ENCODE results near the gene NTRK1. TPM values are rescaled to one million over a fixed set of nuclear protein-coding genes. Genes with fewer than 3 reads are reported as not detected.

NTRK1 gene
- total RNA-seq, 1 experiment from 2014 or later = 0.89 TPM

DNA sequence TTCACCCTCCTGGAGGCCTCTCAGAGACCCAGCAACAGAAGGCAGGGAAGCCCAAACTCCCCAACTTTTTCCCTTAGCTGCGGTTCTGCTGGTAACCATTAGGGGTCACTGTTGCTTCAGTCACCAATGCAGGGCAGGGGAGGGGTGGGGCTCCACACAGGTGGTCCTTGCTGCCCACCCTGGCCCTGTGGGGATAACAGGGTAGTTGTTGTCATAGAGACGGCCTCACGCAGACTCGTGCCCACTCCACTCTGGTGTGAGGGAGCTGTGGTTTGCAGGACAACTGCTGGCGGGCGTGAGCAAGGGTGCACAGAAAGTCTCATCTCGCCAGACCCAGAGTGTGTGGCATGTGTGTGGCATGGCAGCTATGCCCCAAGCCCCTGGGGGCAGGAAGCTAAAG, 21.7 kb upstream of the NTRK1 start:
- DNase-seq (ENCODE audit: low read depth, low spot score) (no peak), ATAC-seq (peak; percentile 86)
- no TSS peak for BruUV-seq (replicated peaks)
- ChIA-PET CTCF (interaction anchor here (0.8 to 4.5 kb wide), 14 partner anchors 9 to 150 kb away, joined by 3 to 44 read pairs (median 4); partner anchors contain the start of genes INSRR and NTRK1), POLR2A (interaction anchor here (0.6 kb wide), 1 partner anchor 51 kb away, joined by 3 read pairs; no protein-coding TSS in a partner anchor), RAD21 (ENCODE audit: low non-redundant PET in 1 of 2, low total read pairs in 2 of 2, uncharacterized antibody in 2 of 2, unreplicated experiment in 2 of 2) (interaction anchor here in 1 of 2 experiments (1.4 kb wide), 1 partner anchor 26 kb away, joined by 3 read pairs; no protein-coding TSS in a partner anchor)
- Histone ChIP-seq H3K4me1 (ENCODE audit: control insufficient read depth in 1 of 2, insufficient read depth in 2 of 2, low read length in 2 of 2) (no peaks in the 10 kb centered on the region), H2AFZ (ENCODE audit: low read depth, low read length, poor library complexity, severe bottlenecking) (no peak overlapping the region), H4K20me1 (ENCODE audit: insufficient read depth) (no peaks in the 10 kb centered on the region), H3K9ac (ENCODE audit: low read length) (no peak overlapping the region), H3K4me2 (ENCODE audit: low read length) (no peak overlapping the region), H3K9me2 (ENCODE audit: insufficient read depth) (no peaks in the 10 kb centered on the region), H3K79me2 (ENCODE audit: insufficient read depth, low read length) (no peaks in the 10 kb centered on the region), H3K27me3 (ENCODE audit: insufficient read depth, low read length) (peaks cover 5% of the 10 kb centered on the region; the same call in 1 of the 2 replicates), H3K27ac (ENCODE audit: low read depth, low read length) (no peak overlapping the region), H3K36me3 (ENCODE audit: control insufficient read depth in 1 of 2, insufficient read depth in 2 of 2, low read length in 2 of 2) (no peaks in the 10 kb centered on the region), H3K9me3 (ENCODE audit: control insufficient read depth in 1 of 2, insufficient read depth in 1 of 2, low read depth in 1 of 2, low read length in 2 of 2) (no peaks in the 10 kb centered on the region), H3K4me3 (replicated peaks in 1 of 2; ENCODE audit: low read depth in 1 of 2, low read length in 2 of 2) (no peak overlapping the region)
- intact Hi-C loops (cut with micrococcal nuclease) = loop anchor here (2.0 kb wide), 1 partner anchor 52 kb away; no protein-coding TSS in a partner anchor
- TF ChIP-seq RAD21 (IDR thresholded peaks at IDR 0.05; ENCODE audit: low read depth) (peak; percentile 83), YY1 (IDR thresholded peaks at IDR 0.05; ENCODE audit: extremely low read depth, insufficient replicate concordance, low read depth, low read length) (peak; percentile 33)
- TF ChIP-seq, protein P1, sequence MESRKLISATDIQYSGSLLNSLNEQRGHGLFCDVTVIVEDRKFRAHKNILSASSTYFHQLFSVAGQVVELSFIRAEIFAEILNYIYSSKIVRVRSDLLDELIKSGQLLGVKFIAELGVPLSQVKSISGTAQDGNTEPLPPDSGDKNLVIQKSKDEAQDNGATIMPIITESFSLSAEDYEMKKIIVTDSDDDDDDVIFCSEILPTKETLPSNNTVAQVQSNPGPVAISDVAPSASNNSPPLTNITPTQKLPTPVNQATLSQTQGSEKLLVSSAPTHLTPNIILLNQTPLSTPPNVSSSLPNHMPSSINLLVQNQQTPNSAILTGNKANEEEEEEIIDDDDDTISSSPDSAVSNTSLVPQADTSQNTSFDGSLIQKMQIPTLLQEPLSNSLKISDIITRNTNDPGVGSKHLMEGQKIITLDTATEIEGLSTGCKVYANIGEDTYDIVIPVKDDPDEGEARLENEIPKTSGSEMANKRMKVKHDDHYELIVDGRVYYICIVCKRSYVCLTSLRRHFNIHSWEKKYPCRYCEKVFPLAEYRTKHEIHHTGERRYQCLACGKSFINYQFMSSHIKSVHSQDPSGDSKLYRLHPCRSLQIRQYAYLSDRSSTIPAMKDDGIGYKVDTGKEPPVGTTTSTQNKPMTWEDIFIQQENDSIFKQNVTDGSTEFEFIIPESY (IDR thresholded peaks at IDR 0.05; ENCODE audit: extremely low read depth, insufficient replicate concordance, low read length) = no peak
- TF ChIP-seq, protein P2, sequence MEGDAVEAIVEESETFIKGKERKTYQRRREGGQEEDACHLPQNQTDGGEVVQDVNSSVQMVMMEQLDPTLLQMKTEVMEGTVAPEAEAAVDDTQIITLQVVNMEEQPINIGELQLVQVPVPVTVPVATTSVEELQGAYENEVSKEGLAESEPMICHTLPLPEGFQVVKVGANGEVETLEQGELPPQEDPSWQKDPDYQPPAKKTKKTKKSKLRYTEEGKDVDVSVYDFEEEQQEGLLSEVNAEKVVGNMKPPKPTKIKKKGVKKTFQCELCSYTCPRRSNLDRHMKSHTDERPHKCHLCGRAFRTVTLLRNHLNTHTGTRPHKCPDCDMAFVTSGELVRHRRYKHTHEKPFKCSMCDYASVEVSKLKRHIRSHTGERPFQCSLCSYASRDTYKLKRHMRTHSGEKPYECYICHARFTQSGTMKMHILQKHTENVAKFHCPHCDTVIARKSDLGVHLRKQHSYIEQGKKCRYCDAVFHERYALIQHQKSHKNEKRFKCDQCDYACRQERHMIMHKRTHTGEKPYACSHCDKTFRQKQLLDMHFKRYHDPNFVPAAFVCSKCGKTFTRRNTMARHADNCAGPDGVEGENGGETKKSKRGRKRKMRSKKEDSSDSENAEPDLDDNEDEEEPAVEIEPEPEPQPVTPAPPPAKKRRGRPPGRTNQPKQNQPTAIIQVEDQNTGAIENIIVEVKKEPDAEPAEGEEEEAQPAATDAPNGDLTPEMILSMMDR (IDR thresholded peaks at IDR 0.05 in 2 of 3, conservative IDR thresholded peaks at IDR 0.05 in 1 of 3; ENCODE audit: borderline replicate concordance in 1 of 3, insufficient read depth in 1 of 3, low read depth in 2 of 3, low read length in 2 of 3) = peak; percentile 72 to 98 (median 95); a peak in 5 of 6 replicates

Data from HCT116 (cell line).